ENCODE data around the gene HDAC4.

Gene HDAC4

DNA sequence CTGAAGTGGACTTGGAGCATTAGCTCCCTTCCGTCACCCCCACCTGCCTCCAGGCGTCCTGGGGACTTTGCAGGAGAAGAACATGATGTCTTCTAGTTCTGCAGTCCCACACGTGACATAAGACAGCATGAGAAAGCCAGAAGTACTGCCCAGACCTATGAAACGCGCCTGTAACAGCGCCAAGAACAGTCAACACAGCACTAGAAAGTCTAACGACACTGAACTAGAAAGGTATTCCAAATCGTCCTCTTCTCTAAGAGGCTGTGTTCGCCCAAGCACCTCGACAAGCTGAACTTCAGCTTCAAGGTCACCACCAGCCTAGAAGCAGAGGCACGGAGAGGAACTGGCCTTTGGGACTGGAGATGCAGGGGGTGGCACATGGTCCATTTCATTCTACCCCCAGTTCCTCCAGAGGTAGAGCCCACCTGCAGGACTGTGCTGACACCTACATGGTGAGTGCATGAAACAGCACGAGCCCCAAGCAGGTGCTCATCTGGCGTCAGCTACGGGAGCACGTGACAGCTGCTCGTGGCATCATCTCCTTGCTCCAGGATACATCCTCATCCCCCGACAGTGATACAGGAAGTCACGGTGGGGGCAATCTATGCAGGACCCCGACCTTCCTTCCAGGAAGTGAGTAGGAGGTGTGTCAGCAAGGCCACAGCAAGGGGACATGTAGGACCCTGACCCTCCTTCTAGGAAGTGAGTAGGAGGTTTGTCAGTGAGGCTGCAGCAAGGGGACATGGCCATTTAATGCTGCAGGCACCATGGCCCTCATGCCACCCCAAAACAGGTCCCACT lies 3.7 kb downstream of the HDAC4 start:
- DNase-seq = no peak

DNA sequence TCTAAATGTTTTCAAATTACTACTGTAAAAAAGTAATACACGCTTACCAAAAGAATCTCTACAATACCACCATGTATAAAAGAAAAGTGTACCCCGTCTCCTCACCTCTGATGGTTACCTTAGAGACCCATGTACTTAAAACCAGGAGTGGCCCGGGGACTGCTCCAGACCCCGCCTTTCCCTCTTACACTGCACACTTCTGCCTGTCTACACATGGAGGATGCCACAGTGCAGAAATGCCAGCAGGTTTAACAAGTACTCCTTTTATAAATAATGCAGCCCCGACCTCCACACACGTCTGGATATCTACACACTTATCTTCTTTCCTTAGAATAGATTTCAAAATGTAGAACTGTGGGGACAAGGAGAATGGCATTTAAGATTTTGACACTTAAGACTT lies 5.3 kb downstream of the HDAC4 start:
- no peak for DNase-seq

- DNase-seq = no peak
Observed at GRCh38 chr2:239394978-239395377, 5.8 kb downstream of the HDAC4 start.

GRCh38 chr2:239394346-239394945 lies 6.4 kb downstream of the HDAC4 start:
- DNase-seq = no peak

- DNase-seq = no peak
Observed at GRCh38 chr2:239393941-239394340, 6.9 kb downstream of the HDAC4 start.

- DNase-seq = no peak
Observed at GRCh38 chr2:239393388-239393940, 7.4 kb downstream of the HDAC4 start.

DNA sequence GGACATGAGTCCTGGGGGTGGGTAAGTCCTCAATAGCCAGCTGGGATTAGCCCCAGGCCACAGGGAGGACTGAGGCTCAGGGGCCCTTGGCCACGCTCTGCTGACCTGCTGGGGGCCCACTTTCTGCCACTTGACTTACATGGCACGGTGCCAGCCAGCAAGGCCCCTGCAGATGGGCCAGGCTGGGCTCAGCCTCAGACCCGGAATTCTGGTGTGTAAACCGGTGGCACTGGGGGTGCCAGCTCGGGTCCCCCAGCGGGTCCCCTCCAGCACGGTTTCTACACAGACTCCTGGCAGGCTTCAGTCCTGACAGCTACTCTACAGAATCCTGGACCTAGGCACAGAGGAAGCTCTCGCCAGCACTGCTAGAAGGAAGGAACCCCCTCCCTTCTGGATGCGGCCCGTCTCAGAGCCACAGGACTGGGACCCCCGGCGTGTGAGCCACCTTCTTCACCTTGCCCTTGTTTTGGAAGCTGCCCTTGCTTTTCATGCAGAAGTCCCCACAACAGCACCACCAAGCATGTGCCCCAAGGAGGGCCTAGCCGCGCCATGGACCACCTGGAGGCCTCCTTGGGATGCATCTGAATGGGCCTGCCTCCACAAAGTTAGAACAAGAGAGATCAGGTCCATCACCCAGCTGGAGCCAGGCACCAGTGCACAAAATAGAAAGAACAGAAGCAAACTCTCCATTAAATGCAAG lies 8.0 kb downstream of the HDAC4 start:
- DNase-seq = no peak

DNA sequence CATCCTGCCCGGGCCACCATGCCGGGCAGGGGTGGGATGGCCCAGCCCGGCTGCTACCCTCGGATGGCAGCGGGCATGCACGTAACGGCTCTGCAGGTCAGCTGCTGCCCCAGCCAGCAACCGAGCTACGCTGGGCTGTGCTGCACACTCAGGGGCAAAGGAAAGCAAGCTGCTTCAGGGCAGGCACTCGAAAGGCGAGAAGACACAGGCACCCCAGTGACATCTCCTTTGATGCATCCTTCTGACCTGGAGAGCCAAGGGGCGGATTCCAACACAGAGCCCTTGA lies 8.8 kb downstream of the HDAC4 start:
- no peak for DNase-seq

DNA sequence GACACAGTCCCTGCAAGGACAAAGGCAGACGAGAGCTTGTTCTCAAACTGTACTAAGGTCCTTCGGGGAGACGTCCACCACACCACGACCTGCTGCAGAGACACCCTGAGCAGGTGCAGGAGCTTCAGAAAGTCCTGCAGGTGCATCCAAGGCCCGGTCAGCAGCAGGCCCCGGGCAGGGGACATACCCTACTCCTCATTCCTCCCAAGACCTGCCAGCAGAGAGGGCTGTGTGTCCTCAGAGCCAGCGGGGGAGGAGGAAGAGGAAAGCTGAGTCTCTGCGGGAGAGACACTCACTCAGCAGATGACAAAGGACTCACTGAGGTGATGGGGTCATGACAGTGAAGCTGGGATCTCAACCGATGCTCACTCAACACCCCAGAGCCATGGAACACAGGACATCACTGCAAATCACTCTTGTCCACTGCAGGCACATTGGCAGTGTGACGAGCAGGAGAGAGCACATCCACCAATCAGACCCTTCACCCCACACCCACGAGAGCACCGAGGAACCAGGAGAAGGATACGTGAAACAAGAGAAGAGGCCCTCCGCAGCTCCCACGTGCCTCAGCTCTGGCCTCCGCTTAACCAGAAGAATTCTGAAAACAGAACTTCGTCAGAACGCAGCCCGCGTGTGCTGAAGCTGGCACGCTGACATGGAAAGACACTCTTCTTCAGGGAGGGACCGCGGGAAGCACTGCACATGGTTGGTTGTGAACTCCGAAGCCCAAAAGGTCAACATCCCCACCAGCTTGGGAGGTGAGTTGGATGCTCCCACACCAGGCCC lies 9.3 kb downstream of the HDAC4 start:
- DNase-seq = no peak

GRCh38 chr2:239390546-239391285 lies 10.1 kb downstream of the HDAC4 start:
- DNase-seq = no peak

- no peak for DNase-seq
Observed at GRCh38 chr2:239389414-239390329, 11.1 kb downstream of the HDAC4 start.

GRCh38 chr2:239388236-239389151 lies 12.3 kb downstream of the HDAC4 start:
- DNase-seq = no peak

DNA sequence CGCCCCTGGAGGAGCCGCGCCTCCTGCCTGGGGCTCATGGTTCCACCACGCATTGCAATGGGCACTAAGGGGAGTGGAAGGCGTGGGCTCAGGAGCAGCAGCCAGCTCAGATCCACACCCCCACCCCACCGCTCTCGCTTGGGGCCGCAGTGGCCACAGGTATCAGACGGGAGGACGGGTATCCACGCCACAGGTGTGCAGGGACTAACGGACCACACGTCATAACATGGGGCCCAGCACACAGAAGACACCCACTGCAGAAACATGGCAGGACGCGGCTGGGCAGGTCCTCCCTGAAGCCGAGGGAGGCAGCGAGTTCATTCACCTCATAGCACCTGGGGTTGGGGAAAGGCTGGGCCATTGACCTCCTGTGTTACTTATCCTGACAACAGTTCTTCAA lies 13.0 kb downstream of the HDAC4 start:
- DNase-seq = no peak

DNA sequence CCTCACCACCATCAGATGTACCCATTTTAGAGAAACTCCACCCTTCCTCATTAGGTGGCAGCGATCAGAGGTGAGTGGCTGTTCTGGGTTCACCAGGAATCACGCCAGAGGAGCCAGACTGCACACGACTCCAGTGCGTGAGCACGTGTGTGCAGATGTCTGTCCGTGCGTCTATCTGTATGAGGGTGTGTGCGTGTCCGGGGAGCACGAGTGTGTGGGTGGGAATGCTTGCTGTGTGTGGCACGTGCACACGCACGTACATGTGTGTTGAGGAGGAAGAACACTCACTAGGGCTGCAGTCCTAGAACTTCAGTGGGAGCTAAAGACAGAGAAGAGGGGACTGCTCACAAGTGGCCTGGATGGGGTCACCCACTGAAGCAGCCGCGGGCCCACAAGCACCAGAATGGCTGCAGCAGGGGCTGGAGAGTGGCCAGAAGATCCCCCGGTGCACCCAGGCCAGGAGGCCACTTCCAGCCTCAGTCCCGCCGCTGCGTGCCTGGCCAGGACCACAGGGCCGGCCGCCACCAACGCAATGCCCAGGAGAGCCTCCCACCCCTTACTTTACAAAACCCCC lies 13.9 kb downstream of the HDAC4 start:
- DNase-seq = no peak

DNA sequence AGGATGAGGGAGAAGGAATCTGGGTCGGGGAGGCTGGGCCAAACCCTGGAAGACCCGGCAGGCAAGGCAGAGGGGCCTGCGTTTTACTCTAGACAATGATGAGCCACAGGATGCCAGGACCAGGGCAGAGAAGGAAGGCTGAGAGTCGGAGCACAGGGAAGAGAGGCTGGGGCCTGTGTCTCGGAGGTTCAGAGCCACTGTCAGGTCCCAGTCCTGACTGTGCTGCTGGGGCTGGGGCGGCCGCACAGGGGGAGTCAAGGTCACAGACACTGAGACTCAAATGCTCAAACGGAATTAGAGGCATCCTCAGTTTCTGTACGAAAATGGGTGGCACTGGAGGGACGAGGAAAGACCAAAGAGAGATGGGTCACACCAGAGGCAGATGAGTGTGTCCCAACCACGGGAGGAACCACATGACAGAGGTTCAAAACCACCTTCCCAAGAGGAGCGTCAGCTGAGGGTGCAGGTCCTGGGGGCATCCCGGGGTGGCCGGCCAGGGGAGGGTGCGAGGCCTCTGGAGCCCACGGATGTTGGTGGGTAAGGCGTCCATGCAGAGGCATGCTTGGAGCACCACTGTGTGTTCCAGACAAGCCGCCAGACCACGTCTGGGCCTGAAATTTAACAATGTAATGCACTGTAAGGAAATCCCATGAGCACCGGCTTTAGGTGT lies 14.7 kb downstream of the HDAC4 start:
- DNase-seq = no peak

GRCh38 chr2:239385096-239386000 lies 15.5 kb downstream of the HDAC4 start:
- no peak for DNase-seq

DNA sequence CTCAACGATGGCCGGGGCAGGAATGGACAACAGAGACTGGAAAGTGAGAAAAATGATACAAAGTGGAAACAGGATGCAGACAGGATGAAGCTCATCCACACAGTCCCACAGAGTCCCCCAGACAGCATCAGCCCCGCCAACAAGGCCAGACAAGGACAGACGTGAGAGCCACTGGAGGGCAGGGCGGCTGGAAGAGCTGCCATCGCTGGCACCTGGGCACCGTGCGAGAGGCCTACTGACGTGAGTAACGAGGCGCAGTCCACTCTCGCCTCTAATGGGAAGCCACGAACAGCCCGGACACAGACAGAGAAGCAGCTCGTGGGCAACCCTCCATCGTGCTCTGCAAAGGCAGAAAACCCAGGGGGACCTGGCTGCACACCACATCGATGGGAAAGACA lies 17.1 kb downstream of the HDAC4 start:
- no peak for DNase-seq

Data from suppressor macrophage treated with lipopolysaccharide for 1 hour (primary cell).